KMS-11 (cell line): ENCODE data around the gene TBC1D9.
A peak's percentile ranks its signal among the peaks of the same experiment; 100 is the strongest.

Source experiments
- H2AFZ ChIP-seq: fragments of 200-600 bp; sonication (generic); 2 replicates; pipeline ENCODE4 v1.6.1; 2016; ENCODE audit warnings: antibody characterized with exemption, mixed run types, low read depth
- H3K27ac ChIP-seq: fragments of 200-600 bp; sonication (generic); 2 replicates; pipeline ENCODE4 v1.6.1; 2016; ENCODE audit warnings: mild to moderate bottlenecking, mixed run types
- H3K27me3 ChIP-seq: fragments of 200-600 bp; sonication (generic); 2 replicates; pipeline ENCODE4 v1.6.1; 2017; ENCODE audit warnings: mild to moderate bottlenecking, low read depth, mixed run types, moderate library complexity; ENCODE audit not compliant: insufficient read depth
- H3K36me3 ChIP-seq: fragments of 200-600 bp; sonication (generic); 2 replicates; pipeline ENCODE4 v1.6.1; 2017; ENCODE audit warnings: mild to moderate bottlenecking, mixed run types; ENCODE audit not compliant: insufficient read depth
- H3K4me1 ChIP-seq: fragments of 200-600 bp; sonication (generic); 2 replicates; pipeline ENCODE4 v1.6.1; 2016; ENCODE audit warnings: mild to moderate bottlenecking, low read depth, mixed run types; ENCODE audit not compliant: poor library complexity, severe bottlenecking
- H3K4me2 ChIP-seq: fragments of 200-600 bp; sonication (generic); 2 replicates; pipeline ENCODE4 v1.7.0; 2016; ENCODE audit warnings: mild to moderate bottlenecking, mixed run types
- H3K4me3 ChIP-seq: fragments of 200-600 bp; sonication (generic); IDR thresholded peaks from 2 replicates; pipeline ENCODE4 v1.6.1; 2017; ENCODE audit warnings: low read depth, low read length, mixed read lengths; ENCODE audit not compliant: insufficient read depth
- H3K79me2 ChIP-seq: fragments of 200-600 bp; sonication (generic); 2 replicates; pipeline ENCODE4 v1.6.1; 2016; ENCODE audit warnings: low read depth, mixed run types; ENCODE audit not compliant: insufficient read depth
- H3K9ac ChIP-seq: fragments of 200-600 bp; sonication (generic); 2 replicates; pipeline ENCODE4 v1.6.1; 2016; ENCODE audit warnings: mild to moderate bottlenecking, mixed run types
- H4K20me1 ChIP-seq: fragments of 200-600 bp; sonication (generic); 2 replicates; pipeline ENCODE4 v1.6.1; 2016; ENCODE audit warnings: mild to moderate bottlenecking, mixed run types; ENCODE audit not compliant: insufficient read depth
- TF ChIP-seq, protein P1 (sequence below): fragments of 200-600 bp; sonication (generic); conservative IDR thresholded peaks from 2 replicates; pipeline ENCODE4 v1.6.1; 2017; ENCODE audit warnings: low read depth, mild to moderate bottlenecking, antibody characterized with exemption, low read length, moderate library complexity, mixed read lengths

Gene TBC1D9

DNA sequence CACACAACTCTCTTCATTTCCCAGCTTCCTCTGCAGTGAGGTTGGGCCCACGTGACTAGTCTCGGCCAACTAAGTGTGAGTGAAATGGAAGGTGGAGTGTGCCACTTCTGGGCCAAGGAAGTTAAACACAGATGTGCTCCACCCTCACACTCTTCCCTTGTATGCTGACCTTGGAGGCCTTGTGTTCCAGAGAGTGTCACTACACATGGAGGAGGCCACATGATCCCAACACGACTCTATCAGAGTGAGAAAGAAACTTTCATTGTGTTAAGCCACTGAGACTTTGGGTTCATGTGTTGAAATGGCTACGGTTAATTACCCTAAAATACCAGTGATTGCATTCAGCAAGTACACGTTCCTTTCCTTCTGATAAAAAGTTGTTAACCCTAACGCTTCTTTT is 55.1 kb downstream of the TBC1D9 start:
- no peaks in the 10 kb centered on the region for H3K36me3 ChIP-seq
- H2AFZ ChIP-seq: no peak overlapping the region
- no peak overlapping the region for H3K9ac ChIP-seq
- no peaks in the 10 kb centered on the region for H4K20me1 ChIP-seq
- no peaks in the 10 kb centered on the region for H3K79me2 ChIP-seq
- no peaks in the 10 kb centered on the region for H3K4me1 ChIP-seq
- no peaks in the 10 kb centered on the region for H3K27me3 ChIP-seq
- H3K4me2 ChIP-seq: no peak overlapping the region
- TF ChIP-seq, protein P1, sequence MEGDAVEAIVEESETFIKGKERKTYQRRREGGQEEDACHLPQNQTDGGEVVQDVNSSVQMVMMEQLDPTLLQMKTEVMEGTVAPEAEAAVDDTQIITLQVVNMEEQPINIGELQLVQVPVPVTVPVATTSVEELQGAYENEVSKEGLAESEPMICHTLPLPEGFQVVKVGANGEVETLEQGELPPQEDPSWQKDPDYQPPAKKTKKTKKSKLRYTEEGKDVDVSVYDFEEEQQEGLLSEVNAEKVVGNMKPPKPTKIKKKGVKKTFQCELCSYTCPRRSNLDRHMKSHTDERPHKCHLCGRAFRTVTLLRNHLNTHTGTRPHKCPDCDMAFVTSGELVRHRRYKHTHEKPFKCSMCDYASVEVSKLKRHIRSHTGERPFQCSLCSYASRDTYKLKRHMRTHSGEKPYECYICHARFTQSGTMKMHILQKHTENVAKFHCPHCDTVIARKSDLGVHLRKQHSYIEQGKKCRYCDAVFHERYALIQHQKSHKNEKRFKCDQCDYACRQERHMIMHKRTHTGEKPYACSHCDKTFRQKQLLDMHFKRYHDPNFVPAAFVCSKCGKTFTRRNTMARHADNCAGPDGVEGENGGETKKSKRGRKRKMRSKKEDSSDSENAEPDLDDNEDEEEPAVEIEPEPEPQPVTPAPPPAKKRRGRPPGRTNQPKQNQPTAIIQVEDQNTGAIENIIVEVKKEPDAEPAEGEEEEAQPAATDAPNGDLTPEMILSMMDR: no peak
- no peak overlapping the region for H3K27ac ChIP-seq
- H3K4me3 ChIP-seq: no peak overlapping the region

DNA sequence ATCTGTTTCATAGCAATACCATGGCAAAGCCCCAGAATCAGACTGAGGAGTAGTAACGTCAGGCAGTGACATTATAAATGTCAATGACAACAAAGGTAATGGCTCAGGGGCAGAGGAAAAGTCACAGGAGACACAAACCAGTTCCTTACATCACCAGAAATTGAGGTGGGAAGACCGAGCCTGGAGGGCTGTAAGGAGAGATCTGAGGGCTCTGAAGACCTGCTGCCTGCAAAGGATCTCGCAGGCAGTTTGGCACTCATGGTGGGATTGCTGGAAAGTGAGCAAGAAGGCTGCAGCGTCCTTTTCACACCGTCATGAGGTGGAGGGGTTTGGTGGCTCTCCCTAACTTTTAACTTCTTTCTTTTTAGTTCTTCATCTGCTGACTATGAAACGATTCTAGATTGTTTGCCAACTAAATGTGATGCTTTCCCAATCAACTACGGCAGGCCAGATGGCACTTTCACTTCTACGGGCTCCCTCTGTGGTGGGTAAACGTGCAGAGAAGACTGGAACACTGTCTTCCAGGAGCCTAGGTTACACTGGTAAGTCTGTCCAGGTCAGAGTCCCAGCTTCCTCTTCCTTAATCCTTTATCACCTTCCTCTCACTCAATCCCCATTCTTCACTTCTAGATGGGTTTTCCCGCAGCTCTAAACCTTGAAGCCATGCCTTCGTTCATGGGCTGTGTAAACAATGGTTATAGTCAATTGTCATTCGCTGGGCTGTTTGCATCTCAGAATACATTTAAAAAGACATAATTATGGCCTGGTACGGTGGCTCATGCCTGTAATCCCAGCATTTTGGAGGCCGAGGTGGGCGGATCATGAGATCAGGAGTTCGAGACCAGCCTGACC is 58.2 kb downstream of the TBC1D9 start:
- H3K9ac ChIP-seq: peak overlapping the region; percentile 5; the same call in 1 of the 2 replicates
- peak overlapping the region; percentile 20; the same call in 1 of the 2 replicates for H3K27ac ChIP-seq
- H4K20me1 ChIP-seq: no peaks in the 10 kb centered on the region
- TF ChIP-seq, protein P1: no peak
- H3K4me1 ChIP-seq: no peaks in the 10 kb centered on the region
- H2AFZ ChIP-seq: no peak overlapping the region
- no peak overlapping the region for H3K4me3 ChIP-seq
- no peaks in the 10 kb centered on the region for H3K79me2 ChIP-seq
- no peaks in the 10 kb centered on the region for H3K27me3 ChIP-seq
- H3K36me3 ChIP-seq: no peaks in the 10 kb centered on the region
- H3K4me2 ChIP-seq: peak overlapping the region; percentile 26; the same call in 1 of the 2 replicates

DNA sequence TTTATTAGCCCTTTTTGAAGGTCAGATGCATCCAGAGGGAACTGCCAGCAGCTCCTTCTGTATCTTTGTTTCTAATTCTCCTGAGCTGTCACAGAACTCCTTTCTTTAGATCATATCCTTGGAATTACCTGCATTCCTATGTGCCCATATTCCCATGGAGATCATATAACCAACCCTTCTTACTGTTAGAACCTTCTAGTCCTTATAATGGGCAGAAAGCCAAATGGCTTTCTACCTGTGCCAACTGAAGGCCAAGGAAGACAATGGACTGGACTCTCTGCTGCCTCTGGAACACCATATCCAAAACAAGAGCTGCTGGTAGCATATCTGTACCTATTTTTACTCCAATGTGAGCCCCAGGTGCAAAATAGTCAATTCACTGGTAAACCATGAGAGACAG is 60.7 kb downstream of the TBC1D9 start:
- Histone ChIP-seq H3K4me3 (no peak overlapping the region), H2AFZ (no peak overlapping the region), H3K4me2 (no peak overlapping the region), H3K79me2 (no peaks in the 10 kb centered on the region), H4K20me1 (no peaks in the 10 kb centered on the region), H3K4me1 (no peaks in the 10 kb centered on the region), H3K36me3 (no peaks in the 10 kb centered on the region), H3K27ac (no peak overlapping the region), H3K9ac (no peak overlapping the region), H3K27me3 (no peaks in the 10 kb centered on the region)
- TF ChIP-seq, protein P1: no peak

DNA sequence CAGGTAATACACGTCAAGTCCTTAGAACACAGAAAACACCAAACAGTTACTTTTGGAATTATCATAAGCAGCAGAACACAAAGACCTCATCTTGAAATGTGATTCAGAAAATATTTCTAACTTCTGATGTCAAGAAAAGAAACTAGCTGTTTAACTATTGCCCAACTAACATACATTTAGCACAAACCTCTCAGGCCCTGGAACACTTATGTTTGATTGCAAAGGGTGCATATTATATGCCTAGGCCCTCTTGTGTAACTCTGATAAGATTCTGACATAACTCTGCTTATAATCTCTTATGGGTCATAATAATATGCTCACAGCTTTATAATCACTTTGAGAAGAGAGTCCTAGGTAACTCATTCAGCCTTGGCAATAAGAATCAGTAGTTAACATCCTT is 62.6 kb downstream of the TBC1D9 start:
- Histone ChIP-seq H3K36me3 (no peaks in the 10 kb centered on the region), H3K27me3 (no peaks in the 10 kb centered on the region), H4K20me1 (no peaks in the 10 kb centered on the region), H3K27ac (no peak overlapping the region), H2AFZ (no peak overlapping the region), H3K79me2 (no peaks in the 10 kb centered on the region), H3K4me1 (no peaks in the 10 kb centered on the region), H3K9ac (no peak overlapping the region), H3K4me2 (no peak overlapping the region), H3K4me3 (no peak overlapping the region)
- TF ChIP-seq, protein P1: no peak
